ENCODE measurements around the gene TGFBR1.

Gene TGFBR1

DNA sequence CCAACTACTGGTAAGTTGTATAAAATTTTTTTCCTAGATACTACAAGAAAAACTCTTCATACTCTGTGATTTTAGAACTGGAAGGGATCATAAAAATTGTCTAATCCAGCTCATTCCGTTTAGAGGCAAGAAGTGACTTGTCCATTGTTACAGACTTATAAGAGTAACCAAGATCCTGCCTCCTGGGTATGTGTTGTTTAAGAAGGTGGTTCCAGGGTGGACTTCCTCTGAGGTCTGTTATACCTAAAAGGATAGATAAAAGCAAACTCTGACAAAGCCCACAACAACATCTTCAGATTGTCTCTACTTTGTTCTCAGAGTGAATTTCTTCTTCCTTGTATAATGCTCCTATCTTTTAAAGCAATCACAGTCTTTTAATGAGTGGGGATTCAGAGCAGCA is 24.2 kb downstream of the TGFBR1 start:
- Histone ChIP-seq H3K4me3 (ENCODE audit: low read depth in 1 of 5, low read length in 5 of 5) (no peak overlapping the region), H3K27me3 (ENCODE audit: control insufficient read depth in 5 of 5, insufficient read depth in 4 of 5, low read length in 5 of 5) (no peaks in the 10 kb centered on the region), H3K9ac (ENCODE audit: low read length in 5 of 5) (no peak overlapping the region), H3K36me3 (ENCODE audit: control insufficient read depth in 5 of 5, insufficient read depth in 5 of 5, low read length in 5 of 5) (peaks cover 0 to 8% (median 3%) of the 10 kb centered on the region in 5 donors), H3K4me1 (ENCODE audit: control insufficient read depth in 5 of 5, insufficient read depth in 5 of 5, low read length in 5 of 5) (peaks cover 0 to 10% (median 0%) of the 10 kb centered on the region in 5 donors), H3K9me3 (ENCODE audit: control insufficient read depth in 5 of 5, low read length in 5 of 5) (no peaks in the 10 kb centered on the region), H3K27ac (ENCODE audit: low read depth, low read length) (no peak overlapping the region)

DNA sequence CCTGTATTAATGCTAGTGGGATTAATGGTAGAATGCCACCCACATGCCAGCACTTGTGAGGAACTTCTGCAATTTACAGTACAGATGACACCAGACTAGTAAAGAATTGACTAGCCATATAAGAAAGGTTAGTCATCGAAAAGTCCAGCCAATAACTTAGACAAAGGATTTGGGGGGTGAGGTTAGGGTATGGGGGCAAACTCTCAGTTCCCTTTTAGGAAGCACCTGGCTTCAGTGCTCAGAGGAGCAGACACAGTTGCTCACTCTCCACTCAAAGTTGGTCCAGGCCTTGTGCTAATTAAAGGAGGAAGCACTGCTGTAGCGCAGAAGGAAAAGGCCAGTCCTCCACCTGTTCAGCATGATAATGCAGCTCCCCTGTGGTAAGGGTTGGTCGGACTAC is 25.2 kb downstream of the TGFBR1 start:
- peaks cover 0 to 12% (median 0%) of the 10 kb centered on the region in 5 donors for H3K4me1 ChIP-seq (ENCODE audit: control insufficient read depth in 5 of 5, insufficient read depth in 5 of 5, low read length in 5 of 5)
- no peak overlapping the region for H3K27ac ChIP-seq (ENCODE audit: low read depth, low read length)
- no peak overlapping the region for H3K4me3 ChIP-seq (ENCODE audit: low read depth in 1 of 5, low read length in 5 of 5)
- H3K36me3 ChIP-seq (ENCODE audit: control insufficient read depth in 5 of 5, insufficient read depth in 5 of 5, low read length in 5 of 5) = peaks cover 0 to 8% (median 3%) of the 10 kb centered on the region in 5 donors
- no peak overlapping the region for H3K9ac ChIP-seq (ENCODE audit: low read length in 5 of 5)
- no peaks in the 10 kb centered on the region for H3K9me3 ChIP-seq (ENCODE audit: control insufficient read depth in 5 of 5, low read length in 5 of 5)
- no peaks in the 10 kb centered on the region for H3K27me3 ChIP-seq (ENCODE audit: control insufficient read depth in 5 of 5, insufficient read depth in 4 of 5, low read length in 5 of 5)

DNA sequence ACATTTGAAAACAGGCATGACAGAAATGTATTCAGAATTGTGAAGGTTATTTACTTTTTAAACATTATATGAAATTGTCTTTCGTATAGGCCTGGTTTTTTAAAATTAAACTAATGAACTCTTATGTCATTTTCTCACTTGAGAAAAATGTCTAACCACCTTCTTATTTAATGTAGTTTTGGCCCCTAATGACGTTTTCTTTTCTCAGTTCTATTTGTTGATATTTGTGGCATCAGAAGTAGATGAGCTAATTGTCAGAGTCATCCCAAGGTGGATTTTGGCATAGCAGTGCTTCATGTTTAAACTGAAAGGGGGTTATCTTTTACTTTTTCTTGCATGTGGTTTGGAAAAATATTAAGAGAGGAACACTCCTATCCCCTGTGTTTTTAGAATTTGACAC is 28.2 kb downstream of the TGFBR1 start:
- Histone ChIP-seq H3K27ac (ENCODE audit: low read depth, low read length) (no peak overlapping the region), H3K27me3 (ENCODE audit: control insufficient read depth in 5 of 5, insufficient read depth in 4 of 5, low read length in 5 of 5) (no peaks in the 10 kb centered on the region), H3K4me1 (ENCODE audit: control insufficient read depth in 5 of 5, insufficient read depth in 5 of 5, low read length in 5 of 5) (peaks cover 0 to 14% (median 0%) of the 10 kb centered on the region in 5 donors), H3K4me3 (ENCODE audit: low read depth in 1 of 5, low read length in 5 of 5) (no peak overlapping the region), H3K9ac (ENCODE audit: low read length in 5 of 5) (no peak overlapping the region), H3K9me3 (ENCODE audit: control insufficient read depth in 5 of 5, low read length in 5 of 5) (no peaks in the 10 kb centered on the region), H3K36me3 (ENCODE audit: control insufficient read depth in 5 of 5, insufficient read depth in 5 of 5, low read length in 5 of 5) (peaks cover 0 to 13% (median 4%) of the 10 kb centered on the region in 5 donors)

DNA sequence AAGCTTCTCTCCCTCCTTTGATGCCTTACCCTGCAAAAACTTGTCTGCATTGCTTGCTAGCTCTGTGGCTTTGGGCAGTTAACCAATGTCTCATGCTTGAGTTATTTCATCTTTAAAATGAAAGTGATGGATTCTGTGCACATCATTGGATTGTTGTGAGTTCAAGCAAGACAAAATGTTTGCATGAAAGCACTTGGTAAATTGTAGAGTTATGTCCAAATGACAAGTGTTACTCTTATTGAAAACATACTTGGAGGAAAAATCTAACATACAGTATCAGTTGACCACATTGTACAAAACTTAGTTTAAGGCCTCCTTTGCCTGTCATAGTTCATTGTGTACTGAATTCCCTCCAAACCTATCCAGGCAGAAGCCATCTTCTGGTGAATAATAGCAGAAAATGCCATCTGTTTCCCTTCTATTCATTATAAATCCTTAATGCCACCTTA is 30.0 kb downstream of the TGFBR1 start:
- peaks cover 0 to 17% (median 0%) of the 10 kb centered on the region in 5 donors for H3K4me1 ChIP-seq (ENCODE audit: control insufficient read depth in 5 of 5, insufficient read depth in 5 of 5, low read length in 5 of 5)
- H3K9me3 ChIP-seq (ENCODE audit: control insufficient read depth in 5 of 5, low read length in 5 of 5) = no peaks in the 10 kb centered on the region
- H3K4me3 ChIP-seq (ENCODE audit: low read depth in 1 of 5, low read length in 5 of 5) = no peak overlapping the region
- no peak overlapping the region for H3K9ac ChIP-seq (ENCODE audit: low read length in 5 of 5)
- H3K27ac ChIP-seq (ENCODE audit: low read depth, low read length) = no peak overlapping the region
- H3K36me3 ChIP-seq (ENCODE audit: control insufficient read depth in 5 of 5, insufficient read depth in 5 of 5, low read length in 5 of 5) = peaks cover 7 to 19% (median 8%) of the 10 kb centered on the region in 5 donors
- H3K27me3 ChIP-seq (ENCODE audit: control insufficient read depth in 5 of 5, insufficient read depth in 4 of 5, low read length in 5 of 5) = no peaks in the 10 kb centered on the region

DNA sequence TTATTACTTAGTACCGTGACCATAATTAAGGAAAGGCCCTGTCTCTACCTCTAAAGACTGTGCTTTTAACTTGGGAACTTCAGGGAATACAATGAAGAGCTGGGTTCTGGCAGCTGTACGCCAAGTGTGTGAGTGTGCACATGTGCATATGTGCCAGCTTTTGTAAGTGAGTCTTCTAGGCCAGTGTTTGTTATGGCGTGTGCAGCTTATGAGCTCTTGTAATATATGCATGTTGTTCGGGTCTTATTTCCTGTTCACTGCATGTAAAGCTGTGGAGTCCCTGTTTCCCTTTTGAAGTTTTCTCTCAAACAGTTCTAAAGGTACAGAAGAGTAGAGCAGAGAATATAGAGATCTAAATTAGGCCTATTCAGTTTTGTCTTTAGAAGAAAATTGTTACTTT is 30.5 kb downstream of the TGFBR1 start:
- H3K27ac ChIP-seq (ENCODE audit: low read depth, low read length) = no peak overlapping the region
- H3K27me3 ChIP-seq (ENCODE audit: control insufficient read depth in 5 of 5, insufficient read depth in 4 of 5, low read length in 5 of 5) = no peaks in the 10 kb centered on the region

DNA sequence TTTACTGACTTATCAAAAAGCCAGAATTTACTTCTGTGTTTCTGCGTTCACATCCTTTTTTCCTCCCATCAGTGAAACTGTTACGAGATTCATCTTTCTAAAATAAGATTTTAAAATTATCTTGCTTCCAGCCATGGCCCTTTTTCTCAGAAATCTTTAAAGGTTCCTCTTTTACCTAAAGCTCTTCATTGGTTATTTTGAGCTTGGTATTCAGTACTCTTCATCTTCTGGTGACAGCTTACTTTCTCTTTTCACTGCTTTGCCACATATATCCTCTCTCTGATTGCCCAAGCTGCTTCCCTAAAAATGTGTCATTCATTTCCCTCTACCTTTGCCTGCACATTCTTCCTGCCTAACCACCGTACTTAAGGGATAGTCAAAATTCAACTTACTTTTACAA is 32.3 kb downstream of the TGFBR1 start:
- Histone ChIP-seq H3K4me3 (ENCODE audit: low read depth in 1 of 5, low read length in 5 of 5) (no peak overlapping the region), H3K9ac (ENCODE audit: low read length in 5 of 5) (no peak overlapping the region), H3K27ac (ENCODE audit: low read depth, low read length) (no peak overlapping the region), H3K9me3 (ENCODE audit: control insufficient read depth in 5 of 5, low read length in 5 of 5) (no peaks in the 10 kb centered on the region), H3K4me1 (ENCODE audit: control insufficient read depth in 5 of 5, insufficient read depth in 5 of 5, low read length in 5 of 5) (peaks cover 0 to 26% (median 0%) of the 10 kb centered on the region in 5 donors), H3K36me3 (ENCODE audit: control insufficient read depth in 5 of 5, insufficient read depth in 5 of 5, low read length in 5 of 5) (peaks cover 6 to 27% (median 13%) of the 10 kb centered on the region in 5 donors), H3K27me3 (ENCODE audit: control insufficient read depth in 5 of 5, insufficient read depth in 4 of 5, low read length in 5 of 5) (no peaks in the 10 kb centered on the region)

More for the DNA sequence above, 30.5 kb downstream of the TGFBR1 start:
- Histone ChIP-seq H3K36me3 (ENCODE audit: control insufficient read depth in 5 of 5, insufficient read depth in 5 of 5, low read length in 5 of 5) (peaks cover 7 to 19% (median 8%) of the 10 kb centered on the region in 5 donors), H3K9ac (ENCODE audit: low read length in 5 of 5) (no peak overlapping the region), H3K4me1 (ENCODE audit: control insufficient read depth in 5 of 5, insufficient read depth in 5 of 5, low read length in 5 of 5) (peaks cover 0 to 23% (median 0%) of the 10 kb centered on the region in 5 donors), H3K9me3 (ENCODE audit: control insufficient read depth in 5 of 5, low read length in 5 of 5) (no peaks in the 10 kb centered on the region), H3K4me3 (ENCODE audit: low read depth in 1 of 5, low read length in 5 of 5) (no peak overlapping the region)

DNA sequence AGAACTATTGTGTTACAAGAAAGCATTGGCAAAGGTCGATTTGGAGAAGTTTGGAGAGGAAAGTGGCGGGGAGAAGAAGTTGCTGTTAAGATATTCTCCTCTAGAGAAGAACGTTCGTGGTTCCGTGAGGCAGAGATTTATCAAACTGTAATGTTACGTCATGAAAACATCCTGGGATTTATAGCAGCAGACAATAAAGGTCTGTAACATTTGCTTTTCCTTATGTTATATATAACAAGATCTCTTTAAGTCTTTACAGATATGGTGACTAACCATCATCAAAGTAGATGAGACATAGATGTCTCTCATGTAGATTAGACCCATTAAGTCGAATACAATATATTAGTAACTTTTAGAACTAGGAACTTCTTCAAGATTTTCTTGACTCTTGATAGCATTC is 33.0 kb downstream of the TGFBR1 start:
- Histone ChIP-seq H3K4me1 (ENCODE audit: control insufficient read depth in 5 of 5, insufficient read depth in 5 of 5, low read length in 5 of 5) (peaks cover 0 to 26% (median 0%) of the 10 kb centered on the region in 5 donors), H3K9me3 (ENCODE audit: control insufficient read depth in 5 of 5, low read length in 5 of 5) (no peaks in the 10 kb centered on the region), H3K27ac (ENCODE audit: low read depth, low read length) (no peak overlapping the region)

DNA sequence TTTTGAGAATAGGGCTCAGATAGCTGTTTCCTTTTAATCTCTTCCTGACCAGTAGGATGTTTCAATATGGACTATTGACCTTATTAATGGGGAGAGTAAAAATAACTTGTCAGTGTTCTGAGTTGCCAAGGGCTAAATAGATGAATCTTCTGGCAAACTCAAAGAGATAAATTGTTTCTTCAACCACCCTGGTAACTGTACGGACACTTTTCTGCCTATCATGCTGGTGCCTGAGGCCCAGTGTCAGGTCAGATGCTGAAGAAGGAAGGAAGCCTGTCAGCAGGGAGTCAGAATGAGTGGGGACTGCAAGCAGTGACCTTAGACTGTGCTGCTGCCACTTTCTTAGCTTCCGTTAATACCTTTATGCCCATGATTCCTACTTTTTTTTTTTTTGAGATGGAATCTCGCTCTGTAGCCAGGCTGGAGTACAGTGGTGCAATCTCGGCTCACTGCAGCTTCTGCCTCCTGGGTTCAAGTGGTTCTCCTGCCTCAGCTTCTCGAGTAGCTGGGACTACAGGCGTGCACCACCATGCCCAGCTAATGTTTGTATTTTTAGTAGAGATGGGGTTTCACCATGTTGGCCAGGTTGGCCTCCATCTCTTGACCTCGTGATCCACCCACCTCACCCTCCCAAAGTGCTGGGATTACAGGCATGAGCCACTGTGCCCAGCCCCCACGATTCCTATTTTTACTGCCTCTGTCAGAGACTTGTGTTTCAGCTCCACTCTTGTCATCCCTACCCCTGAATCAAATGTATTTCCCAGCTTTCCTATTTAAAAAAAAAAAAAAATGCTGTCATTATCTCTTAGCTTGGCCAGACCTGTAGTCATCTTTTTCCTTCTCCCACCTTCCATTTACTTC is 33.7 kb downstream of the TGFBR1 start:
- H3K9me3 ChIP-seq (ENCODE audit: control insufficient read depth in 5 of 5, low read length in 5 of 5) = no peaks in the 10 kb centered on the region

More for the DNA sequence above, 33.0 kb downstream of the TGFBR1 start:
- Histone ChIP-seq H3K27me3 (ENCODE audit: control insufficient read depth in 5 of 5, insufficient read depth in 4 of 5, low read length in 5 of 5) (no peaks in the 10 kb centered on the region), H3K4me3 (ENCODE audit: low read depth in 1 of 5, low read length in 5 of 5) (no peak overlapping the region), H3K36me3 (ENCODE audit: control insufficient read depth in 5 of 5, insufficient read depth in 5 of 5, low read length in 5 of 5) (peaks cover 7 to 28% (median 14%) of the 10 kb centered on the region in 5 donors), H3K9ac (ENCODE audit: low read length in 5 of 5) (no peak overlapping the region)

DNA sequence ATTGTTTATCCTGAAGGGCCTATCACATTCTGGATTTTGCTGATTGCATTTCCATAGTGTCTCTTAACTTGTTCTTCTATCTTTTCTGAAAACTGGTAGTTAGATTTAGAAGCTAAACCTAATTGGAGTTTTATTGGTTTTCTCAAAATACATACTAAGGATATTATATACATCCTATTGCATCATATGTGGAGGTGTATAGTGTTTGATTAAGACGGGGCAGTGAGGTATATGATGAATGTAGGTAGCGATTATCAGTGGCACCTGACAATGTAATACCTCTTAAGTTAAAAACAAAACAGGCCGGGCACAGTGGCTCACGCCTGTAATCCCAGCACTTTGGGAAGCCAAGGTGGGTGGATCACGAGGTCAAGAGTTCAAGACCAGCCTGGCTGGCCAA is 35.0 kb downstream of the TGFBR1 start:
- Histone ChIP-seq H3K27ac (ENCODE audit: low read depth, low read length) (no peak overlapping the region), H3K27me3 (ENCODE audit: control insufficient read depth in 5 of 5, insufficient read depth in 4 of 5, low read length in 5 of 5) (no peaks in the 10 kb centered on the region), H3K9ac (ENCODE audit: low read length in 5 of 5) (no peak overlapping the region), H3K36me3 (ENCODE audit: control insufficient read depth in 5 of 5, insufficient read depth in 5 of 5, low read length in 5 of 5) (peaks cover 15 to 41% (median 26%) of the 10 kb centered on the region in 5 donors), H3K9me3 (ENCODE audit: control insufficient read depth in 5 of 5, low read length in 5 of 5) (no peaks in the 10 kb centered on the region), H3K4me1 (ENCODE audit: control insufficient read depth in 5 of 5, insufficient read depth in 5 of 5, low read length in 5 of 5) (peaks cover 0 to 26% (median 0%) of the 10 kb centered on the region in 5 donors), H3K4me3 (ENCODE audit: low read depth in 1 of 5, low read length in 5 of 5) (no peak overlapping the region)

More for the DNA sequence above, 33.7 kb downstream of the TGFBR1 start:
- Histone ChIP-seq H3K27me3 (ENCODE audit: control insufficient read depth in 5 of 5, insufficient read depth in 4 of 5, low read length in 5 of 5) (no peaks in the 10 kb centered on the region), H3K9ac (ENCODE audit: low read length in 5 of 5) (no peak overlapping the region), H3K36me3 (ENCODE audit: control insufficient read depth in 5 of 5, insufficient read depth in 5 of 5, low read length in 5 of 5) (peaks cover 10 to 32% (median 19%) of the 10 kb centered on the region in 5 donors), H3K4me1 (ENCODE audit: control insufficient read depth in 5 of 5, insufficient read depth in 5 of 5, low read length in 5 of 5) (peaks cover 0 to 26% (median 0%) of the 10 kb centered on the region in 5 donors), H3K27ac (ENCODE audit: low read depth, low read length) (no peak overlapping the region), H3K4me3 (ENCODE audit: low read depth in 1 of 5, low read length in 5 of 5) (no peak overlapping the region)

DNA sequence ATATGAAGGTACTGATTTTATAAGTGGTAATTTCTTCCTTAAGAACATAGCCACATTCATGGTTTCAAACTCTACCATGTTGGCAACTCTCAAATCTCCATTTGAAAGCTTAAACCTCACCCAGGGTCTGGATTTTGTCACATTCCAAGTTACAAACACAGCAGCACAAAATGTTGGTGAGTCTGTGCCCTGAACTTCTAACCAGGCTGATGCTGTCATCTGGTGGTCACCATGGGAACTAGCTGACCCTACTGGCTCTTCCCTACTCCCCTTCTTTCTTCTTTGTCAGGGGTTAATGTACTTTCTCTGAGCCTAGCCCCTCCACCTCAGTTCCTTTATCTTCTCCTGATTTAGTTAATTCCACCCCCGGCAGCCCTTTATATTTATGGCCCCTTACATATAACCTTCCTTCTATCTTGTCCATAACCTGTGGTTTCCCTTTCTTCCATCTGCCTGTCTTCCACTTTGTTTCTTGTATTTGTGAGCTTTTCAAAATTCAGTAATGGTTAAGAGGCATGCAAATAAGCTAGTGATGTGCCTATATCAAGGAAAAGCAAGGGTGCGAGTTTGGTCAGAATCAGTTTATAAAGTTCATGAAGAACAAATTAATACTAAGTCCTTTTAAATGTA is 35.9 kb downstream of the TGFBR1 start:
- Histone ChIP-seq H3K36me3 (ENCODE audit: control insufficient read depth in 5 of 5, insufficient read depth in 5 of 5, low read length in 5 of 5) (peaks cover 22 to 49% (median 34%) of the 10 kb centered on the region in 5 donors), H3K27ac (ENCODE audit: low read depth, low read length) (no peak overlapping the region), H3K27me3 (ENCODE audit: control insufficient read depth in 5 of 5, insufficient read depth in 4 of 5, low read length in 5 of 5) (no peaks in the 10 kb centered on the region), H3K4me3 (ENCODE audit: low read depth in 1 of 5, low read length in 5 of 5) (no peak overlapping the region), H3K9ac (ENCODE audit: low read length in 5 of 5) (no peak overlapping the region), H3K4me1 (ENCODE audit: control insufficient read depth in 5 of 5, insufficient read depth in 5 of 5, low read length in 5 of 5) (peaks cover 0 to 19% (median 0%) of the 10 kb centered on the region in 5 donors), H3K9me3 (ENCODE audit: control insufficient read depth in 5 of 5, low read length in 5 of 5) (no peaks in the 10 kb centered on the region)
